Naive B cell (primary cell): Measurements from ENCODE around the gene OTUD7B. TPM values are rescaled to one million over a fixed set of nuclear protein-coding genes. Genes with fewer than 3 reads are reported as not detected.
"Not testable (repeated sequence)": the region's sequence is repeated elsewhere in the genome, so short reads cannot be mapped to it uniquely, and the experiment has no call there.

ENCODE experiments used
- ATAC-seq, 2 donors: fragments of 150-1000 bp; cut with Tn5 transposase; 2 replicates each; pipeline ENCODE4 v1.10.0; 2021; ENCODE audit warnings: low read depth in 2 of 2, mild to moderate bottlenecking in 2 of 2, moderate library complexity in 2 of 2
- DNase-seq: peaks from one replicate; pipeline ENCODE4 v3.0.0; 2022
- H3K27ac Mint-ChIP-seq, 6 donors: one replicate each; pipeline ENCODE4 v1.8.0; 2020 to 2022; ENCODE audit warnings: mild to moderate bottlenecking in 6 of 6, mixed read lengths in 6 of 6, moderate library complexity in 5 of 6, inconsistent platforms in 2 of 6
- H3K27me3 Mint-ChIP-seq, 3 donors: one replicate each; pipeline ENCODE4 v1.8.0; 2021 to 2022; ENCODE audit warnings: mixed read lengths in 3 of 3, mild to moderate bottlenecking in 1 of 3
- H3K36me3 Mint-ChIP-seq, 2 donors: one replicate each; pipeline ENCODE4 v1.8.0; 2020 to 2022; ENCODE audit warnings: mixed read lengths in 2 of 2, inconsistent platforms in 1 of 2, mild to moderate bottlenecking in 1 of 2
- H3K4me1 Mint-ChIP-seq, 3 donors: one replicate each; pipeline ENCODE4 v1.8.0; 2020 to 2022; ENCODE audit warnings: mixed read lengths in 3 of 3, inconsistent platforms in 1 of 3, mild to moderate bottlenecking in 1 of 3, moderate library complexity in 1 of 3
- H3K4me3 Mint-ChIP-seq, 8 donors: one replicate each; pipeline ENCODE4 v1.8.0; 2020 to 2022; ENCODE audit warnings: mild to moderate bottlenecking in 8 of 8, mixed read lengths in 8 of 8, moderate library complexity in 8 of 8, inconsistent platforms in 2 of 8
- H3K9me3 Mint-ChIP-seq, 7 donors: one replicate each; pipeline ENCODE4 v1.8.0; 2020 to 2022; ENCODE audit warnings: mixed read lengths in 7 of 7, mild to moderate bottlenecking in 5 of 7, inconsistent platforms in 2 of 7, moderate library complexity in 1 of 7
- polyA plus RNA-seq, 6 donors: library from polyadenylated mRNA; unstranded; fragments of 300-500 nt; fragmentation: Illumina TruSeq; gene quantifications; one replicate each; pipeline ENCODE4 v1.2.3, GENCODE V29; 2021; ENCODE audit warnings: low read depth in 6 of 6

OTUD7B gene
- polyA plus RNA-seq, 6 donors from 2014 or later, result 0.05 to 0.20 TPM; not detected in 4

DNA sequence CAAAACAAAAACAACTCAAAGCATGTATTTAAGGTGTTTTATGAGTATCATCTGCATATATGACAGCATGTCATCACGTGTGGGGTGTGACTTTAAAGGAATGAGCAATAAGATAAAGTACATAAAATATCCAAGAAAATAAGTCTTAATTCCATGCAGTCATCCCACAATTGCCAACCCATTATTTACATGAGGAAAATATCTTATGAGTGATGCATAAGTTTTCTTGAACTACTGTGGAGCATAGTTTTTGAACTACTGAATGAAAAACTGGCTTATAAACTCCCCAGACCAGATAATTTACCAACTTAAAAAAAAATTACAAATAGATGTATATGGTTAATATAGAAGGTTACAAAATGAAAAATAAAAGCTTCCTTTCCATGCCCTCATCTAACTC lies 44.1 kb downstream of the OTUD7B start:
- Mint-ChIP-seq H3K36me3 (peaks cover 0 to 8% of the 10 kb centered on the region in 2 donors), H3K9me3 (no peaks in the 10 kb centered on the region), H3K27me3 (peaks cover 9 to 27% (median 14%) of the 10 kb centered on the region in 3 donors), H3K27ac (no peak overlapping the region), H3K4me1 (peaks cover 0 to 10% (median 0%) of the 10 kb centered on the region in 3 donors), H3K4me3 (no peak overlapping the region)
- ATAC-seq (no peak), DNase-seq (no peak)

DNA sequence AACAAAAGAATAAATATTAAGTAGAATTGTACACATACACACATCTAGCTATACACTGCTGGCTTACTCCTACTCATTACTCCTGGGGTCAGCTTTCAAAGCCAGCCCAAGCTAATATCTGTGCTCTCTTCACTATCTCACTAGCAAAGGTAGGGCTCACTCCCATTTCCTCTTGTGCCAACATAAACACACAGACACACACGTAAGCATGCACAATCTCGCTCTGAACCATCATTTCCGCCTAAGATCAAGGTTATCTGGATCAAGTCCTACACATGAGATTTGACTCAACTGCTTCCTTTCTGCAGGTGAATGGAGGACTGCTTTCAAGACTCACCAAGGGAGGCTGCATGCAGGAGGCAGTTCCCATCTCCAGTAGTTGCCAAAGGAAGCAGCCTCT lies 45.1 kb downstream of the OTUD7B start:
- no peaks in the 10 kb centered on the region for H3K9me3 Mint-ChIP-seq
- H3K27me3 Mint-ChIP-seq, result peaks cover 5 to 32% (median 18%) of the 10 kb centered on the region in 3 donors
- DNase-seq, result no peak
- peaks cover 0 to 10% (median 0%) of the 10 kb centered on the region in 3 donors for H3K4me1 Mint-ChIP-seq
- H3K36me3 Mint-ChIP-seq, result peaks cover 0 to 8% of the 10 kb centered on the region in 2 donors
- H3K27ac Mint-ChIP-seq, result no peak overlapping the region
- no peak overlapping the region for H3K4me3 Mint-ChIP-seq
- no peak for ATAC-seq

DNA sequence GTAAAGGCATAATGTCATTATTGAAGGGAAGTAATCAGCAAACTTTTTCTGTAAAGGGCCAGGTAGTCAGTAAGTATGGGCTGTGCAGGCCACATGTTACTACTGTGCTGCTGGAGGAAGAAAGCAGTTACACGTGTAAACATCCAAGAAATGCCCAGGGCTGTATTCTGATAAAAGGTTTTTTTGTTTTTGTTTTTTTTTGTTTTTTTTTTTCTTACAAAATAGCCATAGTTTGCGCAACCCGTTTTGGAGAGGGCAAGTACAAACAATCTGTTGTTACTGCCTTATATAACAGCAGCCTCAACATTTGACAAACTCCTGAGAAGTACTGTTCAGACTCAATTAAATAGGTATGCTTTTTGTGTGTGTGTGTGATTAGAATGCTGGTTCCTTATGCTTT lies 47.2 kb downstream of the OTUD7B start:
- H3K27me3 Mint-ChIP-seq, result peaks cover 5 to 40% (median 29%) of the 10 kb centered on the region in 3 donors
- no peak for DNase-seq
- no peak overlapping the region for H3K4me3 Mint-ChIP-seq
- peak overlapping the region in 1 of 6 donors; percentile 81 for H3K27ac Mint-ChIP-seq
- ATAC-seq, result no peak
- peaks cover 0 to 2% (median 0%) of the 10 kb centered on the region in 7 donors for H3K9me3 Mint-ChIP-seq
- H3K4me1 Mint-ChIP-seq, result peaks cover 0 to 10% (median 0%) of the 10 kb centered on the region in 3 donors
- H3K36me3 Mint-ChIP-seq, result peaks cover 0 to 8% of the 10 kb centered on the region in 2 donors

DNA sequence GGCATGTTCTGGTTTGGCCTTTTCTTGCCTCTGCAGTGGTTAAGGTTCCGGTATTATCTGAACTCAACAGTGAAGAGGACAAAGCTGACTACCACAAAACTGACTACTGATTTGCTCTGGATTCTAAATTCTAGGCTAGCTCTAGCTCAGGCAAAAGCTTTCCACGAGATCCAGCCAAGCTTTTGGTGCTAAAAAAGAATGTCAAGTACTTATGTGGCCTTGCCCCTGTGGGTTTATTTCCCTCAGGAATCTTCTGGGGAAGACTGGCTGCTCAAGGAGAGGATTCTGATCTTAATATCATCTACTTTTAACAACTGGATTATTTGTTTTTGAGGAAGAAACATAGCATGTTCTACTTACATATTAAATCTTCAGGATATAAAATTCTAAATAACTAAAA lies 47.8 kb downstream of the OTUD7B start:
- peaks cover 5 to 42% (median 29%) of the 10 kb centered on the region in 3 donors for H3K27me3 Mint-ChIP-seq
- H3K4me3 Mint-ChIP-seq, result no peak overlapping the region

DNA sequence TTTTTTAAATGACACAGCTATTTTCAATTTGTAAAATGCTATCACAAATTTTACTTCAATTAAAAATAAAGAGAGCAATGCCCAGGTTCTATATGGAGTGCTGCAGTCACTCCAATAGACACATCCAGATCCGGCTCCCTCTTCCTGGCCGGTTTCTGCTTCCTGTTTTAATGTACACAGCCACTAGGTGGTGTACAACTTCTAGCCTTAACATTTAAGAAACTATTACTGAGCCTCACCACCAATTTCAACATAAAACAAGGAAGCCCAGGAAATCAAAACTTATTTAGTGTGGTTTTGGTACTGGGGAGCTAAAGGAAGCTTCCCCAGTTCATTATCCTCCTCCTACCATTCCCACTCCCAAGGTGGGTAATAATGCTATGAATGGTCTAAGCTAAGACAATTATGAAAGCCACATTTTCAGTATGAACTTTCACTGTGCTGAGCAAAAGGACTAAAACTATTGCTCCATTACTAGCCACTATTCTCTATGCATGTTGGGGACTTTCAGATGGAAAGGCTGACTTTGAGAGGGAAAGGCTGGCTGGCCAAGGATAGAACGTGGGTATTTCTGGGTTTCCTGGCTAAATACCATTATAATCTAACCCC lies 48.4 kb downstream of the OTUD7B start:
- H3K4me3 Mint-ChIP-seq, result no peak overlapping the region
- DNase-seq (peak; percentile 59), ATAC-seq (peak; percentile 50 to 81)
- H3K36me3 Mint-ChIP-seq, result peaks cover 0 to 8% of the 10 kb centered on the region in 2 donors
- no peak overlapping the region for H3K27ac Mint-ChIP-seq
- peaks cover 0 to 6% (median 2%) of the 10 kb centered on the region in 7 donors for H3K9me3 Mint-ChIP-seq
- peaks cover 5 to 43% (median 29%) of the 10 kb centered on the region in 3 donors for H3K27me3 Mint-ChIP-seq
- H3K4me1 Mint-ChIP-seq, result peaks cover 0 to 10% (median 0%) of the 10 kb centered on the region in 3 donors

More for the DNA sequence above, 47.8 kb downstream of the OTUD7B start:
- Mint-ChIP-seq H3K36me3 (peaks cover 0 to 8% of the 10 kb centered on the region in 2 donors), H3K4me1 (peaks cover 0 to 10% (median 0%) of the 10 kb centered on the region in 3 donors), H3K9me3 (peaks cover 0 to 5% (median 2%) of the 10 kb centered on the region in 7 donors), H3K27ac (no peak overlapping the region)
- ATAC-seq (no peak), DNase-seq (no peak)

DNA sequence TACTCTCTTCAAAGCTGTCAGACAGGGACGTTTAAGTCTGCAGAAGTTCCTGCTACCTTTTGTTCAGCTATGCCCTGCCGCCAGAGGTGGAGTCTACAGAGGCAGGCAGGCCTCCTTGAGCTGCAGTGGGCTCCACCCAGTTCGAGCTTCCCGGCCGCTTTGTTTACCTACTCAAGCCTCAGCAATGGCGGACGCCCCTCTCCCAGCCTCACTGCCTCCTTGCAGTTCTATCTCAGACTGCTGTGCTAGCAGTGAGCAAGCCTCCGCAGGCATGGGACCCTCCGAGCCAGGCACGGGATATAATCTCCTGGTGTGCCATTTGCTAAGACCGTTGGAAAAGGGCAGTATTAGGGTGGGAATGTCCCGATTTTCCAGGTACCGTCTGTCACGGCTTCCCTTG lies 53.0 kb downstream of the OTUD7B start:
- not testable (repeated sequence) for H3K27ac Mint-ChIP-seq, H3K4me1 Mint-ChIP-seq, H3K36me3 Mint-ChIP-seq, DNase-seq, ATAC-seq, H3K9me3 Mint-ChIP-seq, H3K4me3 Mint-ChIP-seq
- peaks cover 6 to 63% (median 21%) of the 10 kb centered on the region in 3 donors for H3K27me3 Mint-ChIP-seq

DNA sequence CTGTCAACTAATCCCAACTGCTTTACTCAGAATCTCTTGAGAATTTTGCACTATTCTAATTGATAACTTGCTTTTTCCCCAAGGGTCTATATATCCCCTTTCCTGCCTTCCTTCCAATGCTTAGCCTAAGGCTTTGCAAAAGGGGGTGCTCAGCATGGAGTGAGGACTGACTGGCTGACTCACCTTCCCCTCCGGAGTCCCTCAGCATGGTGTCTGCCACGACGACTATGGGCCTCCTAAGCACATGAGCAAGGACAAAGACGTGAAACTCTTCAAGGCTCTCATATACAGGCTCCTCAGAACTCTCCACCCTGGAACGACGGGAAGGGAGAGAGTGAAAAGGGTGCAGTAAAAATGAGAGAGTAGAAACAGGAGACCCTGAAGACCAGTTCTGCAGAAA lies 60.6 kb downstream of the OTUD7B start:
- peaks cover 0 to 3% of the 10 kb centered on the region in 2 donors for H3K36me3 Mint-ChIP-seq
- H3K27ac Mint-ChIP-seq, result peak overlapping the region in 2 of 6 donors; percentile 13 to 40
- peaks cover 0 to 5% (median 0%) of the 10 kb centered on the region in 7 donors for H3K9me3 Mint-ChIP-seq
- H3K4me3 Mint-ChIP-seq, result no peak overlapping the region
- DNase-seq, result no peak
- ATAC-seq, result no peak
- H3K4me1 Mint-ChIP-seq, result no peaks in the 10 kb centered on the region
- peaks cover 4 to 19% (median 11%) of the 10 kb centered on the region in 3 donors for H3K27me3 Mint-ChIP-seq

DNA sequence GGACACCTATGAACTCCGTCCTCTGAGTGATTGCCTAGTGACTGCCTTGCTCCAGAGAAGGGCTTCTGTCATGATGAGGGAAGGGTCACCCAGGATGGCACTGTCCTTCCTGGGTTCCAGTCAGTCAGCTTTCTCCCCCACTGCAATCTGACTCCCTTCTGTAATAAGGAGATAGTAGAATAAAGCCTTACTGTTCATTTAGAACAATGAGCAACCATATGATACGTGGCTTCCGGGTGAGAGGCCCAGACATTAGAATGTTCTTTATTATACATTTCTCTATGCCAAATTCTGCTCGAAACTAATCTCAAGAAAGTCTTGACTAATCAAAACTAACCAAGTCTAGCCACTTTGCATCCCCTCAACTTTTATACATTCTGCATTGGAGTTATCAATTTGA lies 65.3 kb downstream of the OTUD7B start:
- no peak for ATAC-seq

GRCh38 chr1:149942885-149943284 lies 67.6 kb downstream of the OTUD7B start:
- Mint-ChIP-seq H3K27me3 (peaks cover 5 to 25% (median 22%) of the 10 kb centered on the region in 3 donors), H3K27ac (no peak overlapping the region), H3K36me3 (no peaks in the 10 kb centered on the region), H3K4me3 (no peak overlapping the region), H3K4me1 (no peaks in the 10 kb centered on the region), H3K9me3 (no peaks in the 10 kb centered on the region)
- DNase-seq, result no peak
- no peak for ATAC-seq

More for the DNA sequence above, 65.3 kb downstream of the OTUD7B start:
- no peak for DNase-seq
- Mint-ChIP-seq H3K27ac (no peak overlapping the region), H3K27me3 (peaks cover 5 to 24% (median 22%) of the 10 kb centered on the region in 3 donors), H3K9me3 (no peaks in the 10 kb centered on the region), H3K4me3 (no peak overlapping the region), H3K4me1 (no peaks in the 10 kb centered on the region), H3K36me3 (no peaks in the 10 kb centered on the region)

DNA sequence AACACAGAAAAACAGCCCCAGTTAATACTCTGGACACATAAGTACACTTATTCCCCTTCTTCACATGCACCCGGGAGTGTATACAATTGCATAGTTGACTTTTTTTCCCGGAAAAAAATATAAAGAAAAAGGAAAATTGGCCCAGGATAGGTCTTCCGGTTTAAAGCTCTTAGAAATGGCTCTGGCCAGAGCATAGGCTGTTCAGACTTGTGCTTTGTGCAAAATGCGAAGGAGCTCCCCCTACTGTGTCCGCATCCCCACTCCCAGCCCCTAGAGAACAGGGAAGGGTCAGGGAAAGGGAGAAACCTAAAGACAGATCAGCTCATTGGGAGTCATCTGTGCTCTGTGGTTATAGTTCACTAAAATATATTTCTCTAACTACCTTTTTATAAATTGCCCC lies 68.3 kb downstream of the OTUD7B start:
- ATAC-seq, result no peak
- Mint-ChIP-seq H3K36me3 (no peaks in the 10 kb centered on the region), H3K27me3 (peaks cover 7 to 32% (median 22%) of the 10 kb centered on the region in 3 donors), H3K4me3 (no peak overlapping the region), H3K9me3 (no peaks in the 10 kb centered on the region), H3K27ac (no peak overlapping the region), H3K4me1 (no peaks in the 10 kb centered on the region)
- no peak for DNase-seq

DNA sequence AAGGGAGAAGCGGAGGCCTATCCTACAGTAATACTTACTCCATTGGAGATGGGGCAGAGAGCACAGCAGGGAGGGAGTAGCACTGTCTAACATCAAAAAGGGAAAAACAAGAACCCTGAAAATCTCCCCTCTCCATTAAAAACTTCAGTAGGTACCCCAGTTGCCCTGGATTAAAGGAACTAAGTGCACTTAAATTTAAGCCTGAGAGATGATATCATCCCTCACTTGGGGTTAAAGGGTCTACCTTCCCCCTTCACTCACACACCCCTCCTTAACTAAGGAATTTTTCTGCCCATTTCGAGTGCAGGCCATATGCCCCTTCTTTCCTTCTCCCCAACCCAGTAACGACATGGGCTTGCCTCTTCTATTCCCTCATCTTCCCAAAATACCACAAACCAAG lies 70.1 kb downstream of the OTUD7B start:
- Mint-ChIP-seq H3K27ac (no peak overlapping the region), H3K36me3 (no peaks in the 10 kb centered on the region), H3K27me3 (peaks cover 15 to 48% (median 37%) of the 10 kb centered on the region in 3 donors)

DNA sequence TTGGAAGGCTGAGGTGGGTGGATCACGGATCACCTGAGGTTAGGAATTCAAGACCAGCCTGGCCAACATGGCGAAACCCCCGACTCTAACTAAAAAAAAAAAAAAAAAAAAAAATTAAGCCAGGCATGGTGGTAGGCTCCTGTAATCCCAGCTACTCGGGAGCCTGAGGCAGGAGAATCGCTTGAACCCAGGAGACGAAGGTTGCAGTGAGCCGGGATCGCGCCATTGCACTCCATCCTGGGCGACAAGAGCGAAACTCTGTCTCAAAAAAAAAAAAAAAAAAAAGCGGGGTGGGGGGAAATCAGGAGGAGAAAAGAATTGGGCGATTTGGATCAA lies 71.9 kb downstream of the OTUD7B start:
- not testable (repeated sequence) for H3K27ac Mint-ChIP-seq, H3K9me3 Mint-ChIP-seq, DNase-seq, H3K4me3 Mint-ChIP-seq, ATAC-seq, H3K36me3 Mint-ChIP-seq, H3K4me1 Mint-ChIP-seq
- peaks cover 24 to 43% (median 36%) of the 10 kb centered on the region in 3 donors for H3K27me3 Mint-ChIP-seq

More for the DNA sequence above, 70.1 kb downstream of the OTUD7B start:
- no peak overlapping the region for H3K4me3 Mint-ChIP-seq
- ATAC-seq (no peak), DNase-seq (no peak)
- no peaks in the 10 kb centered on the region for H3K9me3 Mint-ChIP-seq
- H3K4me1 Mint-ChIP-seq, result peaks cover 0 to 3% (median 0%) of the 10 kb centered on the region in 3 donors

- peaks cover 21 to 42% (median 35%) of the 10 kb centered on the region in 3 donors for H3K27me3 Mint-ChIP-seq
- peaks cover 0 to 3% (median 0%) of the 10 kb centered on the region in 3 donors for H3K4me1 Mint-ChIP-seq
- peak overlapping the region in 1 of 6 donors; percentile 32 for H3K27ac Mint-ChIP-seq
- DNase-seq (no peak), ATAC-seq (no peak)
- H3K9me3 Mint-ChIP-seq, result no peaks in the 10 kb centered on the region
- H3K4me3 Mint-ChIP-seq, result peak overlapping the region in 1 of 8 donors; percentile 28
- no peaks in the 10 kb centered on the region for H3K36me3 Mint-ChIP-seq
Observed at GRCh38 chr1:149937759-149938158, 72.8 kb downstream of the OTUD7B start.

- Mint-ChIP-seq H3K4me3 (peak overlapping the region in 1 of 8 donors; percentile 28), H3K9me3 (peaks cover 0 to 2% (median 0%) of the 10 kb centered on the region in 7 donors), H3K4me1 (peaks cover 0 to 4% (median 0%) of the 10 kb centered on the region in 3 donors), H3K36me3 (peaks cover under 1 to 3% of the 10 kb centered on the region in 2 donors), H3K27ac (peak overlapping the region in 2 of 6 donors; percentile 32 to 44), H3K27me3 (peaks cover 25 to 45% (median 39%) of the 10 kb centered on the region in 3 donors)
- DNase-seq (no peak), ATAC-seq (no peak)
Observed at GRCh38 chr1:149936992-149937705, 73.4 kb downstream of the OTUD7B start.
